Parathyroid adenoma (tissue), 2 donors: ENCODE measurements around the gene SPEM3.

Experiments used
- H2AFZ ChIP-seq: fragments of 300-600 bp; sonication (generic); one replicate; pipeline ENCODE4 v1.7.0; 2017; ENCODE audit warnings: antibody characterized with exemption, mild to moderate bottlenecking
- H3K27ac ChIP-seq: fragments of 300-600 bp; sonication (generic); one replicate; pipeline ENCODE4 v1.7.0; 2017
- H3K27me3 ChIP-seq: fragments of 300-600 bp; sonication (generic); one replicate; pipeline ENCODE4 v1.7.0; 2017; ENCODE audit warnings: low read length; ENCODE audit not compliant: control insufficient read depth, insufficient read depth
- H3K36me3 ChIP-seq: fragments of 300-600 bp; sonication (generic); one replicate; pipeline ENCODE4 v1.7.0; 2017; ENCODE audit warnings: low read length; ENCODE audit not compliant: control insufficient read depth, insufficient read depth
- H3K4me1 ChIP-seq: fragments of 300-600 bp; sonication (generic); one replicate; pipeline ENCODE4 v1.7.0; 2017; ENCODE audit warnings: control low read depth
- H3K4me2 ChIP-seq: fragments of 300-600 bp; sonication (generic); one replicate; pipeline ENCODE4 v1.7.0; 2017; ENCODE audit warnings: low read length
- H3K4me3 ChIP-seq: fragments of 300-600 bp; sonication (generic); one replicate; pipeline ENCODE4 v1.7.0; 2017; ENCODE audit warnings: low read depth, low read length
- H3K79me2 ChIP-seq: fragments of 300-600 bp; sonication (generic); one replicate; pipeline ENCODE4 v1.7.0; 2017; ENCODE audit warnings: control low read depth
- H3K9ac ChIP-seq: fragments of 300-600 bp; sonication (generic); one replicate; pipeline ENCODE4 v1.7.0; 2017; ENCODE audit warnings: mild to moderate bottlenecking
- H3K9me3 ChIP-seq: fragments of 300-600 bp; sonication (generic); one replicate; pipeline ENCODE4 v1.7.0; 2017; ENCODE audit warnings: low read length; ENCODE audit not compliant: control insufficient read depth
- TF ChIP-seq, protein P1 (sequence below): fragments of 300-600 bp; sonication (generic); IDR thresholded peaks from one replicate; pipeline ENCODE4 v1.7.0; 2017; ENCODE audit warnings: antibody characterized with exemption, mild to moderate bottlenecking
- donor health status: primary hyperparathyroidism.

The SPEM3 gene

DNA sequence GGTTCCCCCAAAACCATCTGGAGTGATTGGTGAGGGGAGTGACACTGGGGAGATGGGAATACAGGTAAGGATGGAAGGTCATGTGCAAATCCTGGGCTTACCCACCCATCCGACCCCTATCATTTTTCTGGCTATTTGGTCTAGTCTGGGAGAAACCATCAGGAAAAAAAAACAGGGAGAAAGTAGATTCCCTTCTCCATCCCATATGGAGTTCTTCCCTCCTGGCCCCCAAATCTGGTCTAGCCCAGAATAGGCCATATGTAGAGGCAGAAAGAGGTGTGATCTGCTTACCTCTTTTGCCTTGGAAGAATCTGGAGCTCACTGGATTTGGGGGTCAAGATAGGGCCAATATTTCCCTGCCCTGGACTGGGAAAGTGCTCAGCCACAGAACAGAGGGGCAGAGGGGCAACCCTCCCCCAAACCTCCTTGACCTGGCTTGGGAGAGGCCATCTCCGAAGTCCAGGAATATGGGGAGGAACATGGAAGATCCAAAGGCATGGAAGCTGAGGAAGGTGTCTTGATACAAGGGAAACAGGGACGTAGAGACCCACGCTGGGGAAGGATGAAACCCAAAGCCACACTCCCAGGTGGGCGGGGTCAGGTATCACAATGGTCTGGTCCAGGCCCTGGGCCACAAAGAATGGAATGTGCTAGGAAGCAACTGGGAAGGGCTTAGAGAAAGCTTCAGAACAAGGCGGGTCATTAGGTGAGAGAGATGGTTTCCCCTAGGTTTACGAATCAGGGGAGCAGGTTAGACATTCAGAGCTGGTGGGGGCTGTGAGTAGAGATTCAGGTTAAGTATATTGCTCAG, 32.4 kb downstream of the SPEM3 start:
- Histone ChIP-seq H2AFZ (no peak overlapping the region), H3K9me3 (no peaks in the 10 kb centered on the region), H3K9ac (no peak overlapping the region), H3K79me2 (peaks cover 33% of the 10 kb centered on the region), H3K36me3 (no peaks in the 10 kb centered on the region), H3K4me3 (no peak overlapping the region), H3K4me1 (peaks cover 1% of the 10 kb centered on the region), H3K4me2 (no peak overlapping the region), H3K27ac (peak overlapping the region; percentile 33), H3K27me3 (no peaks in the 10 kb centered on the region)
- TF ChIP-seq, protein P1, sequence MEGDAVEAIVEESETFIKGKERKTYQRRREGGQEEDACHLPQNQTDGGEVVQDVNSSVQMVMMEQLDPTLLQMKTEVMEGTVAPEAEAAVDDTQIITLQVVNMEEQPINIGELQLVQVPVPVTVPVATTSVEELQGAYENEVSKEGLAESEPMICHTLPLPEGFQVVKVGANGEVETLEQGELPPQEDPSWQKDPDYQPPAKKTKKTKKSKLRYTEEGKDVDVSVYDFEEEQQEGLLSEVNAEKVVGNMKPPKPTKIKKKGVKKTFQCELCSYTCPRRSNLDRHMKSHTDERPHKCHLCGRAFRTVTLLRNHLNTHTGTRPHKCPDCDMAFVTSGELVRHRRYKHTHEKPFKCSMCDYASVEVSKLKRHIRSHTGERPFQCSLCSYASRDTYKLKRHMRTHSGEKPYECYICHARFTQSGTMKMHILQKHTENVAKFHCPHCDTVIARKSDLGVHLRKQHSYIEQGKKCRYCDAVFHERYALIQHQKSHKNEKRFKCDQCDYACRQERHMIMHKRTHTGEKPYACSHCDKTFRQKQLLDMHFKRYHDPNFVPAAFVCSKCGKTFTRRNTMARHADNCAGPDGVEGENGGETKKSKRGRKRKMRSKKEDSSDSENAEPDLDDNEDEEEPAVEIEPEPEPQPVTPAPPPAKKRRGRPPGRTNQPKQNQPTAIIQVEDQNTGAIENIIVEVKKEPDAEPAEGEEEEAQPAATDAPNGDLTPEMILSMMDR = no peak

DNA sequence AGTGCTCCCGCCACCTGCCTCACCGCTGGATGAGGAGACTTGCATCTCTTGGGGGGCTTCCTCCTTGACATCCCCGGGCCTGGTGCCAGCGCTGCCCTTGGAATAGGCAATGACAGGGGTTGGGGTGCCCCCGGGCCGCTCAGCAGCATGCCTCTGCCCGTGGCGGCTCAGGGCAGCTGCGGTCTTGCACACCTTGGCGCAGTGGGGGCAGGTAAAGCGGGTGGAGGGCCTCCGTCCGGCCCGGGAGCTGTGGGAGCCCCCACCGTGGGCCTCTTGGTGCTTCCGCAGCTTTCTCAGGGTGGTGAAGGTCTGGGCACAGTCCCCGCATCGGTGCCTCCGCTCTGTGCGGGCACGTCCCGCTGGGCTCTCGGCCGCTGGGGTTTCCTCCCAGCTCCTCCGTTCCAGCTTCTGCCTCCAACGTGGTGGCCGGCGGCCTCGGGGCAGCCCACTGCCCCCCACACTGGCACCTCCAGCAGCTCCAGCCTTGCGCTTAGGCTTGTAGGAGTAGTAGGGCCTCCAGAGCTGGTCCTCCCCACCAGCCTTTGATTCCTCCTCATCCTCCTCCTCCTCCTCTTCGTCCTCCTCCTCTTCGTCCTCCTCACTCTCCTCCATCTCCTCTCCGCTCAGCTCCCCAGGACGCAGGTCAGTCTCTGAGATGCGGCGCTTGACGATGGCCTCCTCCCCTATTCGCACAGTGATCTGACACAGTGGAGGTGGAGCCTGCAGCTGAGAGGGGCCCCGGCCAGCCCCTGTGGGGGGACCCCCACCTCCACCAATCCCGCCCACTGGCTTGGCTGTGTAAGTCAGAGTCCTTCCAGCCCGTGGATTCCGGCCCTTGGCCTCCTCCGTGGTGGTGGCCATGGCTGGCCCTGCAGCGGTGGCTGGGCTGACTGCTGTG, 34.1 kb downstream of the SPEM3 start:
- no peak overlapping the region for H2AFZ ChIP-seq
- H3K79me2 ChIP-seq = peaks cover 44% of the 10 kb centered on the region
- H3K27me3 ChIP-seq = no peaks in the 10 kb centered on the region
- no peak overlapping the region for H3K4me2 ChIP-seq
- no peak overlapping the region for H3K4me3 ChIP-seq
- H3K4me1 ChIP-seq = peaks cover 18% of the 10 kb centered on the region
- TF ChIP-seq, protein P1 = no peak
- no peaks in the 10 kb centered on the region for H3K36me3 ChIP-seq
- H3K9me3 ChIP-seq = no peaks in the 10 kb centered on the region
- H3K9ac ChIP-seq = no peak overlapping the region
- H3K27ac ChIP-seq = no peak overlapping the region

DNA sequence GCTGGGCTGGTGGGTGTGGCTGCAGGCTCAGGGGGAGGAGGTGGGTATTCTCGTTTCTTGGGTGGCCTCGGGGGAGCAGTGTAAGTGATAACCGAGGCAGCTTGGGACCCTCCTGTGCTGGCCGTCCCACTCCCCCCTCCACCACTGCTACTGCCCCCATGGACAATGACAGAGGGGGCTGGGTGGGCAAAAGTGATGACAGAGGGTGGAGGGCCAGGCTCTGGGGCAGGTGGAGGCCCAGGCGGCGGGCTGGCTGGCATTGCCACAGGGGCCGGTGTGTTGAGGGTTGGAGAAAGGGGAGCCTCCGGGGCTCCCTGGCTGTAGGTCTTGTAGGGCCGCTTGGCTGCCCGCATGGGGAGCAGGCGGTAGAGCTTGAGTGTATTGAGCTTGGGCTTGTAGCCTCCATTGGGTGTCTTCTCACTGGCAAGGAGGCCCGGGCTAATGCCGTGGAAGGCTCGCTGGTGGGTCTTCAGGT, 34.8 kb downstream of the SPEM3 start:
- Histone ChIP-seq H3K9me3 (no peaks in the 10 kb centered on the region), H3K27ac (no peak overlapping the region), H3K4me2 (no peak overlapping the region), H3K4me1 (peaks cover 21% of the 10 kb centered on the region), H3K27me3 (no peaks in the 10 kb centered on the region), H3K79me2 (peaks cover 50% of the 10 kb centered on the region), H3K4me3 (no peak overlapping the region), H3K36me3 (no peaks in the 10 kb centered on the region), H2AFZ (no peak overlapping the region), H3K9ac (no peak overlapping the region)
- TF ChIP-seq, protein P1 = no peak

DNA sequence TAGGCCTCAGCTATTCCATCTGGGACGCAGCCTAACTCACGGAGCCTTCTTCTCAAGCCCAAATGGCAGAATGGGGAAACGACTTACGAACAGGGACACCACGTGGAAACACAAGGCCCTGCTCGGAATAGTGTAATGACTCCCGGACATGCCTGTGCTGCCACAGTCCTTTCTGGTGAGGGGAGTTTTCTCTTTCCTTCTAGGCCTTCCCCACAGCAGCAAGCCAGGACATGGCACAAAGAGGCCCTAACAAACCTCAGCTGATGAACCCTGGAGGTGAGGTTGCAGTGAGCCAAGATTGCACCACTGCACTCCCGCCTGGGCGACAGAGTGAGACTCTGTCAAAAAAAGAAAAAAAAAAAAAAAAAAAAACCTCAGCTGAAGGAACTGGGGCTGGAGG, 35.4 kb downstream of the SPEM3 start:
- no peak overlapping the region for H3K27ac ChIP-seq
- no peak overlapping the region for H2AFZ ChIP-seq
- H3K4me1 ChIP-seq = peaks cover 26% of the 10 kb centered on the region
- TF ChIP-seq, protein P1 = no peak
- no peaks in the 10 kb centered on the region for H3K27me3 ChIP-seq
- no peaks in the 10 kb centered on the region for H3K9me3 ChIP-seq
- no peak overlapping the region for H3K4me3 ChIP-seq
- no peak overlapping the region for H3K9ac ChIP-seq
- peaks cover 56% of the 10 kb centered on the region for H3K79me2 ChIP-seq
- no peak overlapping the region for H3K4me2 ChIP-seq
- no peaks in the 10 kb centered on the region for H3K36me3 ChIP-seq
